Right hindlimb (tissue), 1 donor: Measurements from ENCODE around the gene HBZ.
"Not testable (repeated sequence)": the region's sequence is repeated elsewhere in the genome, so short reads cannot be mapped to it uniquely, and the experiment has no call there.

ENCODE experiments used
- DNase-seq: peaks from one replicate; pipeline ENCODE4 v3.0.0-alpha.2; 2018

HBZ gene

GRCh38 chr16:180101-180675 lies 27.7 kb downstream of the HBZ start, which contains the start of gene HBQ1:
Gene HBQ1 (plus strand): TSS chr16:180459. CDS start chr16:180487, 28 bp downstream.
- peak; percentile 40 for DNase-seq

GRCh38 chr16:180681-181564 lies 28.5 kb downstream of the HBZ start:
- DNase-seq: peak; percentile 39

GRCh38 chr16:181565-182021 lies 29.1 kb downstream of the HBZ start:
- peak; percentile 72 for DNase-seq

GRCh38 chr16:183005-183404 lies 30.6 kb downstream of the HBZ start:
- no peak for DNase-seq

GRCh38 chr16:185213-185612 lies 32.8 kb downstream of the HBZ start:
- DNase-seq: peak; percentile 39

GRCh38 chr16:185691-186090 lies 33.2 kb downstream of the HBZ start:
- DNase-seq: no peak

- no peak for DNase-seq
These were observed 34.9 kb downstream of the HBZ start for GRCh38 chr16:187330-187729.

- no peak for DNase-seq
These were observed 36.2 kb downstream of the HBZ start for GRCh38 chr16:188674-189073.

GRCh38 chr16:189604-190186 lies 37.3 kb downstream of the HBZ start:
- no peak for DNase-seq

GRCh38 chr16:191831-192230 lies 39.4 kb downstream of the HBZ start:
- DNase-seq: no peak

GRCh38 chr16:192686-193085 lies 40.2 kb downstream of the HBZ start:
- DNase-seq: no peak

- no peak for DNase-seq
These were observed 41.0 kb downstream of the HBZ start for GRCh38 chr16:193441-193840.

- no peak for DNase-seq
These were observed 42.1 kb downstream of the HBZ start for GRCh38 chr16:194516-194915.

GRCh38 chr16:200388-200787 lies 47.9 kb downstream of the HBZ start:
- DNase-seq: no peak

GRCh38 chr16:203246-203645 lies 50.8 kb downstream of the HBZ start:
- no peak for DNase-seq

GRCh38 chr16:204046-204445 lies 51.6 kb downstream of the HBZ start:
- DNase-seq: not testable (repeated sequence)
